Measurements from ENCODE around the gene PEX6.
A peak's percentile ranks its signal among the peaks of the same experiment; 100 is the strongest.

The PEX6 gene

GRCh38 chr6:43012364-43012763, 33.4 kb upstream of the PEX6 start:
- Histone ChIP-seq H3K79me2 (ENCODE audit: insufficient read depth, low read length) (peaks cover 51% of the 10 kb centered on the region), H3K9me2 (replicated peaks; ENCODE audit: low read depth, low read length) (no peaks in the 10 kb centered on the region), H3K4me3 (ENCODE audit: low read length, poor library complexity, severe bottlenecking) (peak overlapping the region; percentile 82), H3K27me3 (ENCODE audit: insufficient read depth, low read length, poor library complexity, severe bottlenecking) (no peaks in the 10 kb centered on the region), H3F3A (ENCODE audit: low read depth) (no peaks in the 10 kb centered on the region), H3K36me3 (ENCODE audit: insufficient read depth, low read length) (peaks cover 49% of the 10 kb centered on the region; the same call in 1 of the 2 replicates), H4K20me1 (ENCODE audit: insufficient read depth, low read length, poor library complexity, severe bottlenecking) (no peaks in the 10 kb centered on the region), H3K4me1 (ENCODE audit: insufficient read depth, low read length, poor library complexity, severe bottlenecking) (peaks cover 36% of the 10 kb centered on the region), H2AFZ (ENCODE audit: low read length) (no peak overlapping the region), H3K4me2 (ENCODE audit: low read depth, low read length, poor library complexity, severe bottlenecking) (peak overlapping the region; percentile 97), H3K9ac (ENCODE audit: low read depth, low read length, poor library complexity, severe bottlenecking) (peak overlapping the region; percentile 91), H3K9me3 (ENCODE audit: insufficient read depth, low read depth, low read length) (no peaks in the 10 kb centered on the region)
- TF ChIP-seq CTCF (conservative IDR thresholded peaks at IDR 0.05; ENCODE audit: low read length) (no peak), EZH2phosphoT487 (IDR thresholded peaks at IDR 0.05; ENCODE audit: borderline replicate concordance) (no peak)

GRCh38 chr6:43011207-43011606, 32.2 kb upstream of the PEX6 start:
- no peaks in the 10 kb centered on the region for H3F3A ChIP-seq (ENCODE audit: low read depth)
- TF ChIP-seq CTCF (conservative IDR thresholded peaks at IDR 0.05; ENCODE audit: low read length): no peak; the same call in 1 of the 2 replicates
- no peak for TF ChIP-seq EZH2phosphoT487 (IDR thresholded peaks at IDR 0.05; ENCODE audit: borderline replicate concordance)
- H2AFZ ChIP-seq (ENCODE audit: low read length): no peak overlapping the region
- H3K79me2 ChIP-seq (ENCODE audit: insufficient read depth, low read length): peaks cover 39% of the 10 kb centered on the region
- no peaks in the 10 kb centered on the region for H3K9me3 ChIP-seq (ENCODE audit: insufficient read depth, low read depth, low read length)
- H3K27me3 ChIP-seq (ENCODE audit: insufficient read depth, low read length, poor library complexity, severe bottlenecking): no peaks in the 10 kb centered on the region
- H3K36me3 ChIP-seq (ENCODE audit: insufficient read depth, low read length): peaks cover 59% of the 10 kb centered on the region; the same call in 1 of the 2 replicates
- peak overlapping the region; percentile 91 for H3K9ac ChIP-seq (ENCODE audit: low read depth, low read length, poor library complexity, severe bottlenecking)
- H3K9me2 ChIP-seq (replicated peaks; ENCODE audit: low read depth, low read length): no peaks in the 10 kb centered on the region
- peak overlapping the region; percentile 97 for H3K4me2 ChIP-seq (ENCODE audit: low read depth, low read length, poor library complexity, severe bottlenecking)
- H4K20me1 ChIP-seq (ENCODE audit: insufficient read depth, low read length, poor library complexity, severe bottlenecking): no peaks in the 10 kb centered on the region
- H3K4me3 ChIP-seq (ENCODE audit: low read length, poor library complexity, severe bottlenecking): no peak overlapping the region
- H3K4me1 ChIP-seq (ENCODE audit: insufficient read depth, low read length, poor library complexity, severe bottlenecking): peaks cover 28% of the 10 kb centered on the region

- no peaks in the 10 kb centered on the region for H3K9me2 ChIP-seq (replicated peaks; ENCODE audit: low read depth, low read length)
- H3K4me3 ChIP-seq (ENCODE audit: low read length, poor library complexity, severe bottlenecking): no peak overlapping the region
- no peak overlapping the region for H2AFZ ChIP-seq (ENCODE audit: low read length)
- H3K79me2 ChIP-seq (ENCODE audit: insufficient read depth, low read length): peaks cover 20% of the 10 kb centered on the region
- no peaks in the 10 kb centered on the region for H4K20me1 ChIP-seq (ENCODE audit: insufficient read depth, low read length, poor library complexity, severe bottlenecking)
- H3K4me1 ChIP-seq (ENCODE audit: insufficient read depth, low read length, poor library complexity, severe bottlenecking): peaks cover 14% of the 10 kb centered on the region
- no peaks in the 10 kb centered on the region for H3F3A ChIP-seq (ENCODE audit: low read depth)
- TF ChIP-seq CTCF (conservative IDR thresholded peaks at IDR 0.05; ENCODE audit: low read length) (peak; percentile 67), EZH2phosphoT487 (IDR thresholded peaks at IDR 0.05; ENCODE audit: borderline replicate concordance) (no peak)
- H3K36me3 ChIP-seq (ENCODE audit: insufficient read depth, low read length): peaks cover 63% of the 10 kb centered on the region; the same call in 1 of the 2 replicates
- no peak overlapping the region for H3K4me2 ChIP-seq (ENCODE audit: low read depth, low read length, poor library complexity, severe bottlenecking)
- no peaks in the 10 kb centered on the region for H3K9me3 ChIP-seq (ENCODE audit: insufficient read depth, low read depth, low read length)
- H3K9ac ChIP-seq (ENCODE audit: low read depth, low read length, poor library complexity, severe bottlenecking): no peak overlapping the region
- no peaks in the 10 kb centered on the region for H3K27me3 ChIP-seq (ENCODE audit: insufficient read depth, low read length, poor library complexity, severe bottlenecking)
Measured at GRCh38 chr6:43009124-43009523, 30.1 kb upstream of the PEX6 start.

Measured in Loucy (cell line).